ENCODE data around the gene TK1.

TK1 gene

DNA sequence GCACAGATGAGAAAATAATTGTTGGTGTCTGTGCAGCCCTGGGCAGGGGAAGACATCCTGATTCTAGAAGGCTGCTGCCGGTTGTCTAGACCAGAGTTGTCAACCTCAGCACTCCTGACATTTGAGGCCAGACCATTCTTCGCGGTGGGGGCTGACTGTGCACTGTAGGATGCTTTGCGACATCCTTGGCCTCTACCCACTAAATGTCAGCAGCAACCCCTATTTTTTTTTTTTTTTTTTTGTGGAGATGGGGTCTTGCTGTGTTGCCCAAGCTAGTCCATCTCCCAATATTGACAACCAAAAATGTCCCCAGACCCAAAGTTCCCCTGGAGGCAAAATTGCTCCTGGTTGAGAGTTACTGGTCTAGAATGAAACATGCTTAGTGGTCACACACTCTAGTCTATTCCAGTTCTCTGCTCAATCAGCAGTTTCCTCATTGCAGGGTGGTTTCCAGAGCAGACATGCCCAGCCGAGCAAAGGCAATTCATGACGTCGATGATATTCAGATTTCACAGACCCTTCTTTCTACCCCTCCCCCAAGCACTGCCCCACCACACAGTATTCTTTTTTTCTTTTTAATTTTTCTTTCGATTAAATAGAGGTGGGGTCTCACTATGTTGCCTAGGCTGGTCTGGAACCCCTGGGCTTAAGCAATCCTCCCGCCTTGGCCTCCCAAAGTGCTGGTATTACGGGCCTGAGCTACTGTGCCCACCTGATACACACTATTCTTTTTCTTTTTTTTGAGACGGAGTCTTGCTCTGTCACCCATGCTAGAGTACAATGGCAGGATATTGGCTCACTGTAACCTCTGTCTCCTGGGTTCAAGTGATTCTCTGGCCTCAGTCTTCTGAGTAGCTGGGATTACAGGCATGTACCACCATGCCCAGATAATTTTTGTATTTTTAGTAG is 31.7 kb downstream of the TK1 start:
- no peak overlapping the region for H3K4me3 ChIP-seq (ENCODE audit: low read depth, low read length)
- no peak for DNase-seq (ENCODE audit: low read depth)
- TF ChIP-seq POLR2A (IDR thresholded peaks at IDR 0.05; ENCODE audit: extremely low read depth, insufficient read length) (no peak), MYC (IDR thresholded peaks at IDR 0.05; ENCODE audit: low read depth, low read length) (no peak)
- TF ChIP-seq, protein P1, sequence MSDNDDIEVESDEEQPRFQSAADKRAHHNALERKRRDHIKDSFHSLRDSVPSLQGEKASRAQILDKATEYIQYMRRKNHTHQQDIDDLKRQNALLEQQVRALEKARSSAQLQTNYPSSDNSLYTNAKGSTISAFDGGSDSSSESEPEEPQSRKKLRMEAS (IDR thresholded peaks at IDR 0.05; ENCODE audit: low read depth, low read length): no peak
- TF ChIP-seq, protein P2, sequence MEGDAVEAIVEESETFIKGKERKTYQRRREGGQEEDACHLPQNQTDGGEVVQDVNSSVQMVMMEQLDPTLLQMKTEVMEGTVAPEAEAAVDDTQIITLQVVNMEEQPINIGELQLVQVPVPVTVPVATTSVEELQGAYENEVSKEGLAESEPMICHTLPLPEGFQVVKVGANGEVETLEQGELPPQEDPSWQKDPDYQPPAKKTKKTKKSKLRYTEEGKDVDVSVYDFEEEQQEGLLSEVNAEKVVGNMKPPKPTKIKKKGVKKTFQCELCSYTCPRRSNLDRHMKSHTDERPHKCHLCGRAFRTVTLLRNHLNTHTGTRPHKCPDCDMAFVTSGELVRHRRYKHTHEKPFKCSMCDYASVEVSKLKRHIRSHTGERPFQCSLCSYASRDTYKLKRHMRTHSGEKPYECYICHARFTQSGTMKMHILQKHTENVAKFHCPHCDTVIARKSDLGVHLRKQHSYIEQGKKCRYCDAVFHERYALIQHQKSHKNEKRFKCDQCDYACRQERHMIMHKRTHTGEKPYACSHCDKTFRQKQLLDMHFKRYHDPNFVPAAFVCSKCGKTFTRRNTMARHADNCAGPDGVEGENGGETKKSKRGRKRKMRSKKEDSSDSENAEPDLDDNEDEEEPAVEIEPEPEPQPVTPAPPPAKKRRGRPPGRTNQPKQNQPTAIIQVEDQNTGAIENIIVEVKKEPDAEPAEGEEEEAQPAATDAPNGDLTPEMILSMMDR (IDR thresholded peaks at IDR 0.05; ENCODE audit: low read depth, low read length): no peak

DNA sequence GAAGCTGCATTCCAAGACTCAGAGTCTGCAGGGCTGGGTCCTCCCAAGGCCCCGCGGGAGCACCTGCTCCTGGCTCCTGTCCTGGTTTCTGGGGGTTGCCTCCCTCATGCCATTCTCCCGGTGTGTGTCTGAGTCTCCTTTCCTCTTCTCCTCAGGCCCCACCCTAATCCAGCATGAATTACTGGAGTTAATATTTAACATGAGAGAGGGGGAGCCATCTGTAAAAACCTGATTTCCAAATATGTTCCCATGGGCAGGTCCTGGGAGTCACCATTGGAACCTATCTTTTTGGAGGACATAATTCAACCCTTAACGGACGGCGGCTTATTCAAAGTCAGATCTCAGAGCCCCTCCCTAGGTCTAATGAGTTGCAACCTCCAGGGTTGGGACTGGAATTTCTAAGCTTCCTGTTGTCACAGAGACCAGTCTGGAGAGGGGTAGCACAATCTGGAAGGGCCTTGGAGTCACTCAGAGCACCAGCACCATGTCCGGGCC is 35.3 kb downstream of the TK1 start:
- TF ChIP-seq, protein P2 (IDR thresholded peaks at IDR 0.05; ENCODE audit: low read depth, low read length): no peak
- TF ChIP-seq MYC (IDR thresholded peaks at IDR 0.05; ENCODE audit: low read depth, low read length): no peak
- no peak for TF ChIP-seq POLR2A (IDR thresholded peaks at IDR 0.05; ENCODE audit: extremely low read depth, insufficient read length)
- TF ChIP-seq, protein P1 (IDR thresholded peaks at IDR 0.05; ENCODE audit: low read depth, low read length): no peak
- DNase-seq (ENCODE audit: low read depth): no peak
- H3K4me3 ChIP-seq (ENCODE audit: low read depth, low read length): no peak overlapping the region

DNA sequence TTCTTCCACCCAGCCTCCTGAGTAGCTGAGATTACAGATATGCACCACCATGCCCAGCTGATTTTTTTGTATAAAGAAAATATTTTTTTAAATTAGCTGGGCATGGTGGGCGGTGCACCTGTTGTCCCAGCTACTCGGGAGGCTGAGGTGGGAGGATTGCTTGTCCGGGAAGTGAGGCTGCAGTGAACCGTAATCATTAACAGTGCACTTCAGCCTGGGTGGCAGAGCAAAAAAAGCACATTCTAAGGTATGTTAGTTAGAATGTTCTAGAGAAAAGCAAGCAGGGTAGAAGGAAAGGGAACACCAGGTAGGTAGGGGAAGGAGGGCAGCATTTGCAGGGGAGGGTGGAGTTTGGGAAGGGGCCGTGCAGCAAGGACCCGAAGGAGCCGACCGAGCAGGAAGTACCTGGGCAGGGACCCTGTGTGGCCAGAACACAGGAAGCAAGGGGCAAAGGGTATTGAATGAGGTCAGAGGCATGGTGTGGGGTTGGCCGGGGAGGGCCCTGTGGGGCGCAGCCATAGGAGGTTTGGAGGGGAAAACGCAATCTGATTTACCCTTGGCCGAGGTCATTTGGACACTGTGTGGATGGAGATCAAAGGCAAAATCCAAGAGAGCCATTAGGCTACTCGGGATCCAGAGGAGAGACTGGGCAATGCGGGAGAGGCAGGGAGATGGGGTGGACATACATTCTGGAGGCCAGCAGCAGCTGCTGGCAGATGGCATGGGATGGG is 38.4 kb downstream of the TK1 start:
- no peak for TF ChIP-seq MYC (IDR thresholded peaks at IDR 0.05; ENCODE audit: low read depth, low read length)
- TF ChIP-seq, protein P2 (IDR thresholded peaks at IDR 0.05; ENCODE audit: low read depth, low read length): no peak
- TF ChIP-seq, protein P1 (IDR thresholded peaks at IDR 0.05; ENCODE audit: low read depth, low read length): no peak
- no peak for TF ChIP-seq POLR2A (IDR thresholded peaks at IDR 0.05; ENCODE audit: extremely low read depth, insufficient read length)
- no peak overlapping the region for H3K4me3 ChIP-seq (ENCODE audit: low read depth, low read length)
- DNase-seq (ENCODE audit: low read depth): no peak

DNA sequence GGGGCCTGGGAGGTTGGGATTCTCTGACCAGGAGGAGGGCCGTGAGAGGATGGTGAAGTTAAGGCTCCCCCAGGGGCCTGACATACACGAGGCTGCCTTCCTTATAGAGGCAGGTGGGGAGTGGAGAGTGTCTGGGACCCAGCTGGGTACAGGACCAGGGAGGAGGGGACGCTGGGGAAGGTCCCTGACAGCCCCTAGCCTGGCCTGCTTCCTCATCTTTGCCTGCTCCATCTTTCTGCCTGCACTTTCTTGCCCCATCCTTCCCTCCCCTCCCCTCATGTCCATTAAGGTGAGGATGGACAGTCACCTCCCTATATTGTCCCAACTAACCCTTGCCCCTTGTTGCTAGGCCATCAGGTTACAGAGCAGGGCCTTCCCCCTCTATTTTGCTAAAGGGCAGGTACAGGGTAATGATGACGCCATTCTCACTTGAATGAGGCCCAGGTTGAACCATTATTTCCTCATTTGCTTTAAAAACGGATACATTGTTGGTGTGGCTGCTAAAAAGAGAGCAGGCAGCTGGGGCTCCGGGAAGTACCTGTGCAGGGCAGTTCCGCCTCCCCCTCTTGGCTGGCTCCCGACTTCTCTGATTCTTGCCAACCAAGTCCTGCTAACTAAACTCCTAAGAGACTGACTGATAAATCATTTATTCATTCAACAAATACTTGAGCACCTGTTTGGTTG is 39.4 kb downstream of the TK1 start:
- TF ChIP-seq, protein P2 (IDR thresholded peaks at IDR 0.05; ENCODE audit: low read depth, low read length): no peak
- TF ChIP-seq MYC (IDR thresholded peaks at IDR 0.05; ENCODE audit: low read depth, low read length) (no peak), POLR2A (IDR thresholded peaks at IDR 0.05; ENCODE audit: extremely low read depth, insufficient read length) (no peak)
- TF ChIP-seq, protein P1 (IDR thresholded peaks at IDR 0.05; ENCODE audit: low read depth, low read length): no peak
- DNase-seq (ENCODE audit: low read depth): no peak
- no peak overlapping the region for H3K4me3 ChIP-seq (ENCODE audit: low read depth, low read length)

DNA sequence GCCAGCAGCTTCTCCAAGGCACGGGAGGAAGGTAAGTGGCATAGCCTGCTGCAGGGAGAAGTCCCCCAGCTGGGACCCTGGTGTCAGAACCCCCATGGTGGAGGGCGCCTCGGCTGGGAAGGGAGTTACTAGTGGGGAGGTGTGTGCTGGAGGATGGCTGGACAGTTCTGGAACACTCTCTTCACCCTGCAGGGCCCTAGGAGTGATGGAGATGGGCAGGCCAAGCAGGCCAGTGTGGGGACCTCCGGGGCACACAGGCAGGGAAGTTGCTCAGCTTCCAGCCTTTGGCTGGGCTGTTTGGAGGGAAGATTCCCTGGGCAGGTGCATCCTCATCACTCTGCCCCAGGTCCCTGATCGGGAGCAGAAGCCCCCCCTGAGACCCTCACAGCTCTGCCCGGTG is 40.0 kb downstream of the TK1 start:
- no peak for DNase-seq (ENCODE audit: low read depth)
- no peak for TF ChIP-seq POLR2A (IDR thresholded peaks at IDR 0.05; ENCODE audit: extremely low read depth, insufficient read length)
- TF ChIP-seq, protein P1 (IDR thresholded peaks at IDR 0.05; ENCODE audit: low read depth, low read length): no peak
- no peak for TF ChIP-seq MYC (IDR thresholded peaks at IDR 0.05; ENCODE audit: low read depth, low read length)
- TF ChIP-seq, protein P2 (IDR thresholded peaks at IDR 0.05; ENCODE audit: low read depth, low read length): no peak
- no peak overlapping the region for H3K4me3 ChIP-seq (ENCODE audit: low read depth, low read length)

Data from NB4 (cell line).